Stimulated activated naive CD4-positive, alpha-beta T cell (primary cell): Measurements from ENCODE around the gene METTL27.
"Not testable (repeated sequence)": the region's sequence is repeated elsewhere in the genome, so short reads cannot be mapped to it uniquely, and the experiment has no call there.

Experiments
- DNase-seq, 6 experiments: peaks; one replicate each; lab custom pipeline; 2025; lab: John Stamatoyannopoulos, UW

METTL27 gene, protein sequence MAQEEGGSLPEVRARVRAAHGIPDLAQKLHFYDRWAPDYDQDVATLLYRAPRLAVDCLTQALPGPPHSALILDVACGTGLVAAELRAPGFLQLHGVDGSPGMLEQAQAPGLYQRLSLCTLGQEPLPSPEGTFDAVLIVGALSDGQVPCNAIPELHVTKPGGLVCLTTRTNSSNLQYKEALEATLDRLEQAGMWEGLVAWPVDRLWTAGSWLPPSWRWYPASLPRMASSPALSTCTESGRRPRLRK

GRCh38 chr7:73842067-73842976 lies at the start of gene METTL27:
Gene METTL27, minus strand, starts transcription at chr7:73842516. Its CDS starts 376 bp downstream, at chr7:73842140.
- DNase-seq, result peak; percentile 78 to 88 (median 84)

DNA sequence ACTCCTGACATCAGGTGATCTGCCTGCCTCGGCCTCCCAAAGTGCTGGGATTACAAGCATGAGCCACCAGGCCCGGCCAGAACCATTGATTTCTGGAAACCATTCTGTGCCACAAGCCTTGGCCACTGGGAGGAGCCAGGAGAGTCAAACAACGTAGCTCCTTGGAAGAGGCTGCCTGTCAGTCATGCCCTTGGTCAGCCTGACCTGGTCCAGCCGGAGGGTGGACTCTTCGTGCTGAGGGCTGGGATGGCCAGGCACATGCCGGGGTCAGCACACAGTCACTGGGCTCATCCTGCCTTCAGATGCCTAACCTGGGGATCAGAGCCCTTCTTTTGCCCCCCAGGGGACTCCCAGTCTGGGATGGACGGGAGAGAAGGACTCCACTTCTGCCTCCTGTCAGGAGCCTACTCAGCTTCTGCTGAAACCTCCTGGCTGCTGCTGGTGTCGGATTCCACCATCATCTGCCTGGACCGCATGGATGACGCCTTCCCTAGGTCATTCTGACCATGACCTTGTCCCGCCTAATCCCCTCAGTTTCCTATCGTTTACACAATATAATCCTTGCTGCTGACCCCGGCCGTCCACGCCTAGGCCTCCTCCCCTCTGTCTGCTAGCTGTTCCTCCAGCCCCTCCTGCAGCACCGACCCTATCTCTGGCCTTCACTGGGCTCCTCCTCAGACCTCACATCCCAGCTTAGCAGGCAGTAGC lies 49.0 kb upstream of the METTL27 start:
- DNase-seq, result no peak

GRCh38 chr7:73890555-73891147 lies 48.3 kb upstream of the METTL27 start:
- no peak for DNase-seq

- no peak for DNase-seq
These were observed 46.6 kb upstream of the METTL27 start for GRCh38 chr7:73888959-73889358.

GRCh38 chr7:73887762-73888161 lies 45.4 kb upstream of the METTL27 start:
- DNase-seq, result no peak

- DNase-seq, result no peak
These were observed 43.9 kb upstream of the METTL27 start for GRCh38 chr7:73885975-73886798.

DNA sequence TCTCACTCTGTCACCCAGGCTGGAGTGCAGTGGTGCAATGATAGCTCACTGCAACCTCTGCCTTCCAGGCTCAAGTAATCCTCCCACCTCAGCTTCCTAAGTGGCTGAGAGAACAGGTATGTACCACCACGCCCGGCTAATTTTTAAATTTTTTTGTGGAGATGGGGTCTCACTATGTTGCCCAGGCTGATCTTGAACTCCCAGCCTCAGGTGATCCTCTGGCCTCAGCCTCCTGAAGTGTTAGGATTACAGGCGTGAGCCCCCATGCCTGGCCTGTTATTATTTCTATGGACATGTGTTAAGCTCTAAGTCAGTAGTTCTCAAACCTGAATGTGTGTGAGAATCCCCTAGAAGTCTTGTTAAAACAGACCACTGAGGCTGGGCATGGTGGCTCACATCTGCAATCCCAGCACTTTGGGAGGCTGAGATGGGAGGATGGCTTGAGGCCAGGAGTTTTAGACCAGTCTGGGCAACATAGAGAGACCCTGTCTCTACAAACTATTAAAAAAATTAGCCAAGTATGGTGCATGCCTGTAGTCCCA lies 43.2 kb upstream of the METTL27 start:
- no peak for DNase-seq

GRCh38 chr7:73884867-73885422 lies 42.6 kb upstream of the METTL27 start:
- DNase-seq, result not testable (repeated sequence)

- no peak for DNase-seq
These were observed 39.7 kb upstream of the METTL27 start for GRCh38 chr7:73882047-73882402.

DNA sequence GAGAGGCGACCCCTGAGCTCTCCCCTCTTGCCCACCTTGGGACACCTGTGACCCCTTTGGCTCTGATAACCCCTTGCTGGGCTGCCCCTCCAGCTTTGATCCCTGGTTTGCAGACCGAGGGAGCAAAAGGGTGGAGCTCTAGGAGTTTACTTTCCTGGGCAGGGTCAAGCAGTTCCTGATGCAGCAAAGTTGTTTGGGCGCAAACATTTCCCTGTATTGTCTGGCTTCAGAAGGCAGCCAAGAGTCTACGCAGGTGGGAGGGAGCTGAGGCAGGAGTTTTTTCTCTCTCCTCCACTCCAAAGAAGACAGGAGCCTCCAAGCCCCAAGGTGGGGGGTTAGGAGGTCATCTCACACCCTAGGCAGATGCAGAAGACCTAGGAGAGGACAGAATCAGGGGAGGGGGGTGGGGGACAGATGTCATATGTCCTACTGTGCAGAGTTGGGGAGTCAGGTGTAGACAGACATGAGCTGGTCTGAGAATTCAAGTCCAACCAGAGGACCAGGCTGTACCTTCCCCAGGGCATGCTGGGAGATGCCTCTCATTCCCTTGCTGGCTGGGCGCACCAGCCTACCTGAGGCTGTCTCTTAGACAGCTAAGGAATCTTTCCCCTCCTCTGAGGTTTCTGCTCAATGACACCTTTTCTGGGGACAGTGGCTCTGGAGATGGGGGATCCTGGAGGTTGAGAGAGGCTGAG lies 39.2 kb upstream of the METTL27 start:
- DNase-seq, result no peak

DNA sequence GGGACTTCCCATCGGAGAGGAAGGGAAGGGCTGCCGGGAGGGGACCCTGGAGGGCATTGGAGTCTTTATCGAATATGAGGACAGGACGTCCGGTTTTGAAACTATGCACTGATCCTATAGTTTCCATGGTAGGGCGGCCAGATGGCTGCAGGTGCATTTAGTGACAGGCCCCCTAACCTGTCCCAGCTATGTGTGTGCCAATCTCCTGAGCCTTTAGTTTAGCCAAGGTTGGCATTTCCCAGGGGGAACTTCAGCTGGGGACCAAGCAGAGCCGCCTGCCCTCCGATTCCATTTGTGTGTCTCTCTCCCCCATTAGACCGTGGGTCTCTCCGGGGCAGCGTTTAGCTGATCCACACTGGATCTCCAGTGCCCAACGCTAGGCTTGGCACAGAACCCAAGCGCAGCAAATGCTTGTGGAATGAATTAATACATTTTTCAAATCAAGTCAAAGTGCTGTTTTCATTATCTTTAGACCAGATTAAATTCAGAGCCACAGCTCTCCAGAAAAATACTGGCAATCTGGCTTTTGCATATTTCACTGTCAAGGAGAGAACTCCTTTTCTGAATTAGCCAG lies 38.5 kb upstream of the METTL27 start:
- no peak for DNase-seq

GRCh38 chr7:73879977-73880681 lies 37.8 kb upstream of the METTL27 start:
- DNase-seq, result no peak

- no peak for DNase-seq
These were observed 34.7 kb upstream of the METTL27 start for GRCh38 chr7:73876973-73877372.

DNA sequence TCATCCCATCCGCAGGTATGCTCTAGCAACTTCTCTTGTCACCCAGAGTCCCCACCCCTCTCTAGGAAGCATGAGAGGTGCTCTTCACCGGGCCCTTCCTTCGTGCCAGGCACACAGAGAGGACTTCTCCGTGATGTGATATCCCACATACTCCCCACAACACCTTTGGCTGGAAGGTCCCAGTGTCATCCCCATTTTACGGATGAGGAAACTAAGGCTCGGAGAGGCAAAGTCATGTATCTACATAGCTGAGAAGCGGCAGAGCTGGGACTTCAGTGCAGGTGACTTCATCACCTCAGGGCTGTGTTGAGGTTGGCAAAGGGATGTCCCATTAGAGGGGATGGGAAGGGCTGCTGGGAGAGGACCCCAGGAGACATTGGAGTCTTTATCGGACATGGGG lies 34.0 kb upstream of the METTL27 start:
- DNase-seq, result no peak

DNA sequence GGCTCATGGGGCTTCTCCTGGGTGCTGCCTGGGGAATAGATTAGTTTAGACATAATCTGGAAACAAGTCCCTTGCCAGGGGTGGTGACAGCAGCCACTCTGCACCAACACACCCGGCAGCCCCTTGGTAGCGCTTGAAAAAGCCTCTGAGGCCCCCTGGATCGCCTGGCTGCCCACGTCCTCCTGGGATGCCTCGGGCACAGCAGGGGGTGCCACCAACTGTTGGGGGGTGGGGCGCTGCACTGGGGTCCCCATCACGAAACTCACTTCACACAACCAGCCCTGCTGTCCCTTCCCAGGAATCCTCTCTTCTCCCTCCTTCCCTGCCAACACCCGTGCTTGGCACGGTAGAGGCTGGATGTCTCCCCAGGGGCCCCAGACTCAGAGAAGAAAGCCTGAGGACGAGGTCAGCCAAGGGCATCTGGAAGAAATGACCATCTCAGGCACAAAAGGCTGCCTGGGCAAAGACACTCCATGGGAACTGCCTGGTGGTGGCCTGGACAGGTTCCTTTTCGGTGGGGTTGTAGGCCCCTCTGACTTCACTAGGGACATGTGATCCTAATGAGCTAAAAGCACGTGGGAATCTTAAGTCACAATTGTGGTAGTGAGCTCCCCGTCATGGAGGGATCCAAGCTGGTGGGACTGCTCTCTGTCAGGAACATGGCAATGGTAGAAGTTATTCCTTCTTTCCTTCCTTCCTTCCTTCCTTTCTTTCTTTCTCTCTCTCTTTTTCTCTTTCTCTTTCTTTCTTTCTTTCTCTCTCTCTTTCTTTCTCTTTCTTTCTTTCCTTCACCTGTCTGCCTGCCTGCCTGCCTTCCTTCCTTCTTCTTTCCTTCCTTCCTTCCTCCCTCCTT lies 30.0 kb upstream of the METTL27 start:
- DNase-seq, result no peak

DNA sequence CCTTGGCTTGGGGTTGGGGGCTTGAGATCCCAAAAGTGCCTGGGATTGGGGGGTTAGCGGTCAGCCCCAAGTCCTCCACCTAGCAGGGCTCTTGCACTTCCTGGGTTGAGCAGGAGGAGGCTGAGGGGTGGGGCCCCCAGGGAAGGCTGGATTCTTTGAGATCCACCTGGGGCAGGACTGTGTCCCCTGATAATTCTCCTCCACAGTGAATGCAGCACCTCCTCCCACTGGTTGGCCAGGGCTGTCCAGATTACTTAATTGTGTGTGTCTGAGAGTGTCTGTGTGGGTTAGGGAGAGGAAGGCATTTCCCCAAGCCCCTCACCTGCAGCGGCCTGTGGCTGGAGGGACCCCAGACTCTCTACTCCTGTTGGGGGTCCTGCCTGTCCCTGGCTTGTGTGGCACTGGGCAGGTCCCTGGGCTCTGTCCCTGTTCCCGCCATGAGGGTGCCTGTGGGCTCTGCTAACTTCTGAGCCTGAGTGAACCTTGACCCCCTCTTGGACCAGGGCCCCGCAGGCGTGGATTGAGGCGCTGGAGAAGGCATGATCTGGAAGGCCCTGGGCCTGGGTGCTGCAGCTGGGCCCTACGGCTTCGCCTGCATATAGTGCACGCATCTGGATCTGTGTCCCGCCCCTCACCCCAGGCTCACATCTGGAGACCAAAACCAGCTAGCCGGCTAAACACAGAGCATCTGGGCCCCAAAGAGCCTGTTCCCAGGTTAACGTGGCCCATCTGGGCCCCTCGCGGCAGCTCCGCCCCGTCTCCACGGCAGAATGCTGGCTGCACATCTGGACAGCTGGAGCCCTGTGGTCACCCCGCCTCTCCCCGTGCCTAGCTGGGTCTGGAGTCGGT lies 29.1 kb upstream of the METTL27 start:
- no peak for DNase-seq

DNA sequence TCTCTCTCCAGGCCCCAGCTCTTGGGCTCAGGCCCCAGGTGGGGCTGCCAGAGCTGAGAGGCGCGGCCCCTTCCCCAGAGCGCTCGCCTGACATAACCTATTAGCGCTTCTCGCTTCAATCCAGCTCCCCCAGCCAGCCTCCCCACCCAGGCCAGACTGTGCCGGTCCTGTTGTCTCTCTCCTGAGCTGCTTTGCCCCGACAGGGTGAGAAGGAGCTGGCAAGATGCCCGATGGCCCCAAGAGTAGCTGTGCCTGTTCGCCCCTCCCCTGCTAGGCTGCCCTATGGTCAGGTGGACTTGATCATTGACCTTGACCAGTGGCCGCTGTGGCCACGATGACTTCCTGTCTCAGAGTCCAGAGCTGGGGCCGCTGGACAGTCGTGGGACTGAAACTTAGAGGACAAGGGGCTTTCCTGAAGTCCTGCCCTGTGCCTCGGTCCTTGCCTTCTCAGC lies 27.8 kb upstream of the METTL27 start:
- DNase-seq, result no peak
